ENCODE measurements around the gene MAPKAPK5. TPM values are rescaled to one million over a fixed set of nuclear protein-coding genes. Genes with fewer than 3 reads are reported as not detected.

MAPKAPK5 gene
- total and polyA plus RNA-seq, 9 of the 15 experiments (the other 6 are each of a cell fraction or from before 2014, with no cell fraction given): 11.6 to 72.1 (median 60.4) TPM

- no peak overlapping the region; the same call in 2 of the 3 replicates for H3K27ac ChIP-seq (ENCODE audit: extremely low read depth, low read depth, low read length)
- POLR2A ChIA-PET: interaction anchor here (0.6 to 1.2 kb wide), 4 partner anchors 9 to 212 kb away, joined by 3 read pairs; partner anchors contain the start of gene MAPKAPK5
- peaks cover 95% of the 10 kb centered on the region for H3K36me3 ChIP-seq (ENCODE audit: control insufficient read depth, insufficient read depth, low read length)
- in situ Hi-C loops (cut with MboI): no loop called here
- no peak overlapping the region for H3K4me3 ChIP-seq
- no peak for DNase-seq (ENCODE audit: extremely low read depth in 1 of 4, low spot score in 3 of 4)
- CTCF ChIA-PET (ENCODE audit: low intra/inter-chr PET ratio): no interaction called here
- H3K27me3 ChIP-seq (ENCODE audit: control insufficient read depth in 2 of 2, insufficient read depth in 2 of 2, low read length in 2 of 2): no peaks in the 10 kb centered on the region
- peaks cover 2% of the 10 kb centered on the region for H3K9me1 ChIP-seq (ENCODE audit: control insufficient read depth, insufficient read depth, low read length)
- FAIRE-seq: no peak
- BruUV-seq (replicated peaks): no TSS peak
- H3K4me2 ChIP-seq (ENCODE audit: insufficient read depth, low read length): no peak overlapping the region
- intact Hi-C loops (cut with micrococcal nuclease): no loop called here
- no peaks in the 10 kb centered on the region for H3K4me1 ChIP-seq (replicated peaks in 1 of 2; ENCODE audit: control insufficient read depth in 2 of 2, insufficient read depth in 2 of 2, low read length in 2 of 2)
- TF ChIP-seq RBM22 (IDR thresholded peaks at IDR 0.05; ENCODE audit: low read depth, low read length, poor library complexity, severe bottlenecking) (no peak), ZNF444 (CRISPR knock-in tag; IDR thresholded peaks at IDR 0.05) (no peak), ILF3 (IDR thresholded peaks at IDR 0.05; ENCODE audit: borderline replicate concordance) (no peak), KAT7 (CRISPR knock-in tag; IDR thresholded peaks at IDR 0.05; ENCODE audit: borderline replicate concordance) (no peak), CEBPB (tag; IDR thresholded peaks at IDR 0.05) (no peak), BRF1 (IDR thresholded peaks at IDR 0.05; ENCODE audit: borderline replicate concordance, extremely low read depth, insufficient read length) (no peak), PBX2 (CRISPR knock-in tag; IDR thresholded peaks at IDR 0.05; ENCODE audit: low read depth) (no peak), PBX2 (tag; conservative IDR thresholded peaks at IDR 0.05; ENCODE audit: low read depth) (no peak), ZNF639 (CRISPR knock-in tag; conservative IDR thresholded peaks at IDR 0.05 in 1 of 2, IDR thresholded peaks at IDR 0.05 in 1 of 2) (no peak), RNF2 (IDR thresholded peaks at IDR 0.05) (no peak)
- no peak for ATAC-seq
- H3K9ac ChIP-seq (ENCODE audit: insufficient read depth in 1 of 2, low read depth in 2 of 2, low read length in 2 of 2): no peak overlapping the region
- 94% methylated on average over 11 of the region's 11 CpGs for WGBS (ENCODE audit: insufficient coverage, low coverage, missing lambda C conversion rate)
- no peaks in the 10 kb centered on the region for H3K79me2 ChIP-seq (ENCODE audit: control insufficient read depth, insufficient read depth, low read length)
- H2AFZ ChIP-seq (ENCODE audit: low read depth, low read length): no peak overlapping the region
- no peaks in the 10 kb centered on the region for H3K9me3 ChIP-seq (replicated peaks; ENCODE audit: control insufficient read depth, insufficient read depth, low read depth, low read length)
- H4K20me1 ChIP-seq (replicated peaks; ENCODE audit: control insufficient read depth, insufficient read depth, low read length): no peaks in the 10 kb centered on the region
Observed at GRCh38 chr12:111887926-111888745, 46.1 kb downstream of the MAPKAPK5 start.
